Testis (tissue), 2 donors: Measurements from ENCODE around the gene TPRN.

Source experiments
- CTCF ChIP-seq, 3 experiments: fragments of 450-650 bp in 2 of 3; fragments of 200-600 bp in 1 of 3; sonication (generic) in 1 of 3; IDR thresholded peaks; one replicate each; pipeline ENCODE4 v1.5.1; 2016 to 2019; ENCODE audit warnings: antibody characterized with exemption in 3 of 3, mild to moderate bottlenecking in 2 of 3, moderate library complexity in 1 of 3
- POLR2A ChIP-seq: fragments of 450-650 bp; IDR thresholded peaks from one replicate; pipeline ENCODE4 v1.6.1; 2017; ENCODE audit warnings: antibody characterized with exemption, mild to moderate bottlenecking, moderate library complexity

DNA sequence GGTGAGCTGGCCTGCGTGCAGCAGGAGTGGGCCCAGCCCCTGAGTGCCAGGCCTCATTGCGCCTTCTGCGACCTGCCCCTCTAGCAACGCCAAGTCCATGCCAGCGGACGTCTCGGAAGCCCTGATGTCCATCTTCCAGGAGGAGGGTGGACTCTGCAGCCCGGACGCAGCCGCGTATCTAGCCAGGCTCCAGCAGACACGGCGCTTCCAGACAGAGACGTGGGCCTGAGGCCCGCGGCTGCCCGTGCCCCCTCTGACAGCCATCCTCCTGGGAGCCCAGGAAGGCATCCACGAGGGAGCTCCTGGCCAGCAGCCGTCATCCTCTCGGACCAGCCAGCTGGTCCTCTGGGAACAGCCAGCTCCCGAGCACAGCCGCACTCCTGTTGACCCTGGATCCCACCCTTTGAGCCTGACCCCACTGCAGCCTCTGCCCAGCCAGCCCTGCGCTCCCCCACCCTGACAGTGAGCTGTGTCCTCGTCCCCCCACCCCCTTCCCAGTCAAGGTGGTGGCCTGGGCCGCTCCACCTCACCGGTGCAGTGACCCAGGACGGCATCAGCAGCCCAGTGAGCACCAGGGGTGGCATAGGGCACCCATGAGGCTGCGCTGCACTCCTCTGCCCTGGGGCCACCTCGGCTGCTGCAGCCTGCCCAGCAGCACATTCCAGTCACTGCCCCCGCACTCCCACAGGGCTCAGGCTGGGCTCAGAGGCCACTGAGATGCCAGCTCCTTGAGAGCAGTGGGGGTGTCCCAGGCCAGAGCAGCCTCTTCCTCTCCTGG lies 15.8 kb upstream of the TPRN start:
- no peak for TF ChIP-seq CTCF (IDR thresholded peaks at IDR 0.05)
- no peak for TF ChIP-seq POLR2A
